GM12878 (cell line): Measurements from ENCODE around the gene HYAL4. TPM values are rescaled to one million over a fixed set of nuclear protein-coding genes. Genes with fewer than 3 reads are reported as not detected.

Source experiments
- ATAC-seq: fragments of 200-7000 bp; cut with Tn5 transposase; 3 replicates; pipeline ENCODE4 v1.9.1; 2020; ENCODE audit warnings: mild to moderate bottlenecking, moderate library complexity
- BruUV-seq: library from RNA; stranded (reverse); fragments of 400-500 nt; replicated peaks from 2 replicates; lab custom pipeline; 2021; lab: Mats Ljungman, UMichigan
- CTCF ChIA-PET: fragments of 300-600 bp; sonication (Branson Sonifier 250); formaldehyde crosslinking; extraction: SDS; loops from one replicate; lab custom pipeline; 2021; ENCODE audit warnings: inconsistent platforms; lab: Yijun Ruan, JAX
- POLR2A ChIA-PET: fragments of 350-600 bp; formaldehyde crosslinking; extraction: SDS; loops from one replicate; lab custom pipeline; 2021; ENCODE audit warnings: inconsistent platforms; lab: Charles Lee
- RAD21 ChIA-PET: fragments of 300-600 bp; sonication (Branson Sonifier 250); formaldehyde crosslinking; loops from one replicate; lab custom pipeline; 2023; ENCODE audit warnings: antibody characterized with exemption; ENCODE audit not compliant: unreplicated experiment; lab: Charles Lee
- SMC1A ChIA-PET: fragments of 300-600 bp; sonication (Branson Sonifier 250); formaldehyde crosslinking; loops from one replicate; lab custom pipeline; 2023; ENCODE audit not compliant: unreplicated experiment, uncharacterized antibody; lab: Charles Lee
- DNase-seq: peaks from one replicate; pipeline ENCODE4 v3.0.0-alpha.2; 2011; ENCODE audit warnings: low read depth, low spot score
- FAIRE-seq: peaks from 3 replicates; lab custom pipeline; 2011; peaks lifted over from hg19 to GRCh38; lab: Jason Lieb, UNC
- H2AFZ ChIP-seq: 2 replicates; pipeline ENCODE4 v1.6.0; 2011; ENCODE audit warnings: low read depth, low read length, control low read depth; ENCODE audit not compliant: control insufficient read depth
- H3K27ac ChIP-seq: 2 replicates; pipeline ENCODE4 v1.5.1; 2011; ENCODE audit warnings: control low read depth; ENCODE audit not compliant: control insufficient read depth, insufficient read depth
- H3K27me3 ChIP-seq, 2 experiments: replicated peaks in 1 of 2; 2 replicates each; pipeline versions ENCODE4 v1.6.0 to v1.6.1; 2011; ENCODE audit warnings: low read length in 1 of 2; ENCODE audit not compliant: control insufficient read depth in 2 of 2, insufficient read depth in 2 of 2
- H3K36me3 ChIP-seq, 2 experiments: 2 replicates each; pipeline ENCODE4 v1.5.1; 2011; ENCODE audit warnings: low read length in 1 of 2; ENCODE audit not compliant: control insufficient read depth in 2 of 2, insufficient read depth in 2 of 2
- H3K4me1 ChIP-seq: 2 replicates; pipeline ENCODE4 v1.6.1; 2011; ENCODE audit warnings: mild to moderate bottlenecking, low read length, moderate library complexity, mixed read lengths; ENCODE audit not compliant: control insufficient read depth, insufficient read depth
- H3K4me2 ChIP-seq: 2 replicates; pipeline ENCODE4 v1.6.0; 2011; ENCODE audit warnings: control low read depth; ENCODE audit not compliant: control insufficient read depth, insufficient read depth
- H3K4me3 ChIP-seq: fragments of 200-600 bp; sonication (generic); 2 replicates; pipeline ENCODE4 v1.5.1; 2016
- H3K79me2 ChIP-seq: 2 replicates; pipeline ENCODE4 v1.6.0; 2011; ENCODE audit warnings: low read length; ENCODE audit not compliant: control insufficient read depth, insufficient read depth
- H3K9ac ChIP-seq: 2 replicates; pipeline ENCODE4 v1.8.0; 2011; ENCODE audit warnings: low read length, control low read depth, mixed read lengths; ENCODE audit not compliant: control insufficient read depth, insufficient read depth
- H3K9me3 ChIP-seq: replicated peaks from 3 replicates; pipeline ENCODE4 v1.5.1; 2011; ENCODE audit warnings: mild to moderate bottlenecking, low read length; ENCODE audit not compliant: control insufficient read depth, insufficient read depth
- H4K20me1 ChIP-seq: 2 replicates; pipeline ENCODE4 v1.6.0; 2011; ENCODE audit not compliant: control insufficient read depth, insufficient read depth
- CHD2 ChIP-seq: IDR thresholded peaks from 2 replicates; pipeline ENCODE4 v1.6.1; 2011; ENCODE audit warnings: low read depth, low read length, improper control_type of control experiment, borderline replicate concordance
- RB1 ChIP-seq: fragments of 450-650 bp; formaldehyde crosslinking; IDR thresholded peaks from 2 replicates; pipeline ENCODE4 v1.6.1; 2017; ENCODE audit warnings: mild to moderate bottlenecking, borderline replicate concordance
- ZNF24 ChIP-seq: fragments of 450-650 bp; IDR thresholded peaks from 2 replicates; pipeline ENCODE4 v1.6.1; 2017; ENCODE audit warnings: antibody characterized with exemption, mild to moderate bottlenecking
- WGBS: methylation state at CpG from one replicate; pipeline ENCODE4 v1.1.6; 2016; ENCODE audit warnings: low lambda C conversion rate; ENCODE audit not compliant: insufficient replicate concordance, insufficient coverage; ENCODE audit errors: missing lambda C conversion rate; 5-methylcytosine and 5-hydroxymethylcytosine counted together
- in situ Hi-C: fragments of 300-500 bp; cut with MboI; formaldehyde crosslinking; loops from 9 replicates; pipeline ENCODE4 v1.14.3; 2018; ENCODE audit warnings: mixed read lengths
- intact Hi-C: fragments of 100-400 bp; cut with micrococcal nuclease; formaldehyde crosslinking; loops from one replicate; pipeline ENCODE4 v1.14.2; 2022; ENCODE audit not compliant: unreplicated experiment
- polyA plus RNA-seq, 11 experiments: library from polyadenylated mRNA; depleted of rRNA in 4 of 11; unstranded in 6 of 11; stranded (reverse) in 5 of 11; fragments of >200 nt; fragmentation: Nextera tagmentation in 4 of 11; fragmentation: Illumina TruSeq in 1 of 11; extraction: Ambion mirVana in 4 of 11; extraction: Trizol in 1 of 11; gene quantifications; 1 replicate in 1 of 11; 2 replicates in 10 of 11; pipeline versions ENCODE4 v1.2.1 to v1.2.3, GENCODE V29; 2011 to 2016; ENCODE audit warnings: inconsistent platforms in 2 of 11, missing spikeins in 2 of 11, low read depth in 1 of 11
- total RNA-seq, 4 experiments: library from RNA; depleted of rRNA in 3 of 4; stranded (reverse); fragments of >200 nt in 3 of 4; fragmentation: Illumina TruSeq in 1 of 4; extraction: Trizol in 1 of 4; gene quantifications; 2 replicates each; pipeline versions ENCODE4 v1.2.1 to v1.2.3, GENCODE V29; 2013 to 2021
- TF ChIP-seq, protein P1 (sequence below): IDR thresholded peaks from 2 replicates; pipeline ENCODE4 v1.6.1; 2011; ENCODE audit warnings: mild to moderate bottlenecking, low read depth, low read length, moderate library complexity; ENCODE audit not compliant: insufficient replicate concordance

Gene HYAL4
- total and polyA plus RNA-seq, 10 of the 15 experiments (the other 5 are each of a cell fraction or from before 2014, with no cell fraction given), result 0.14 to 0.88 (median 0.26) TPM; not detected in 1

DNA sequence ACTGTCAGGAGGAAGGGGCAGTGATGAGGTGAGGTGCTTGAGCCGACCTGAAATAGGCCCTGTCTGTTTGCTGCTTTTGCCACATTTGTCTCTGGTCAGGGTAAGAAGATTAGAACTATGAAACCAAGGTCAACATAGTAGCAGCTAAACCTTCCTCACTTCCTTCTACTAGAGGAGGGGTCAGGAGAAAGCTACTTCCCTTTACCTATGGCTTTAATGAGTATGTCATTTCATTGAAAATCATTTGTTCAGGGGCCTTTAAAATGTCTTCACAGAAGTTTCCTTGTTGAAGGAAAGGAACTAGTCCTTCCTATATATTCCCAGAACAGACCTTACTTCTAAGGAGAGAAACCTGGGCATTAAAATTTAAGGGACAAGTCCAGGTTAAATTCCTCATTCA, 19.0 kb downstream of the HYAL4 start:
- no peak for DNase-seq
- SMC1A ChIA-PET, result interaction anchor here (0.7 to 4.1 kb wide), 15 partner anchors 8 to 228 kb away, joined by 3 to 151 read pairs (median 12); partner anchors contain the start of gene HYAL4
- Histone ChIP-seq H3K36me3 (no peaks in the 10 kb centered on the region), H2AFZ (no peak overlapping the region), H3K9ac (no peak overlapping the region), H3K27me3 (no peaks in the 10 kb centered on the region), H3K9me3 (no peaks in the 10 kb centered on the region), H3K4me2 (no peak overlapping the region), H3K27ac (no peak overlapping the region), H4K20me1 (no peaks in the 10 kb centered on the region), H3K79me2 (no peaks in the 10 kb centered on the region), H3K4me3 (no peak overlapping the region), H3K4me1 (no peaks in the 10 kb centered on the region)
- intact Hi-C loops (no loop called here), in situ Hi-C loops (no loop called here)
- CTCF ChIA-PET, result interaction anchor here (0.9 to 4.1 kb wide), 15 partner anchors 8 to 228 kb away, joined by 3 to 205 read pairs (median 9); no protein-coding TSS in a partner anchor
- BruUV-seq, result no TSS peak
- RAD21 ChIA-PET, result interaction anchor here (1.3 to 4.1 kb wide), 4 partner anchors 40 to 109 kb away, joined by 3 to 115 read pairs (median 10); no protein-coding TSS in a partner anchor
- peak; percentile 24; the same call in 2 of the 3 replicates for ATAC-seq
- TF ChIP-seq, protein P1, sequence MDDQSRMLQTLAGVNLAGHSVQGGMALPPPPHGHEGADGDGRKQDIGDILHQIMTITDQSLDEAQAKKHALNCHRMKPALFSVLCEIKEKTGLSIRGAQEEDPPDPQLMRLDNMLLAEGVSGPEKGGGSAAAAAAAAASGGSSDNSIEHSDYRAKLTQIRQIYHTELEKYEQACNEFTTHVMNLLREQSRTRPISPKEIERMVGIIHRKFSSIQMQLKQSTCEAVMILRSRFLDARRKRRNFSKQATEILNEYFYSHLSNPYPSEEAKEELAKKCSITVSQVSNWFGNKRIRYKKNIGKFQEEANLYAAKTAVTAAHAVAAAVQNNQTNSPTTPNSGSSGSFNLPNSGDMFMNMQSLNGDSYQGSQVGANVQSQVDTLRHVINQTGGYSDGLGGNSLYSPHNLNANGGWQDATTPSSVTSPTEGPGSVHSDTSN, result no peak
- peak; percentile 54; the same call in 1 of the 2 replicates for TF ChIP-seq ZNF24
- POLR2A ChIA-PET, result interaction anchor here (2.0 to 2.6 kb wide), 2 partner anchors 64 to 67 kb away, joined by 6 to 10 read pairs; no protein-coding TSS in a partner anchor
- WGBS, result 7% methylated on average over 1 of the region's 1 CpG
- no peak for FAIRE-seq

DNA sequence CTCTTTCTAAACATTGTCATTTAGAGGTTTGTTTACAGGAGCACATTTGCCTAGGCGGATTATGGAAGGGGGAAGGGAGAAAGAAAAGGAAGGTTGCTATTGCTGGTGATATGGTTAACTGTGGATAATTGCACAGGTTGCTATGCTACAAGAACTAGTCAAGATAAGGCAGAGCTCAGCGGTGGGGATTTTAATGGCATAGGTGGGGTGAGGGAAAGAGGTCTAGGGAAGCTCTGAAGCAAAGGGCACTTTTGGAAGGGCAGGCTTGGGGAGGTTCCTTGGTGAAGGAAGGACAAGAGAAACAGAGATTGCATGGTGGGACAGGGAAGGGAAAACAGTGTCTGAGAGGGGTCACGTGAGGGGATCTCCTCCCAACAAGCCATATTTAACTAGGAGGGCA, 19.5 kb downstream of the HYAL4 start:
- in situ Hi-C loops, result no loop called here
- H3K4me3 ChIP-seq, result no peak overlapping the region
- ATAC-seq (no peak), FAIRE-seq (no peak), DNase-seq (no peak)
- H3K36me3 ChIP-seq, result no peaks in the 10 kb centered on the region
- TF ChIP-seq CHD2, result no peak
- no peak for TF ChIP-seq RB1
- SMC1A ChIA-PET, result interaction anchor here (0.7 to 4.1 kb wide), 18 partner anchors 11 to 370 kb away, joined by 3 to 151 read pairs (median 8); partner anchors contain the start of genes HYAL4 and WASL
- no peak overlapping the region for H3K27ac ChIP-seq
- H3K27me3 ChIP-seq, result no peaks in the 10 kb centered on the region
- CTCF ChIA-PET, result interaction anchor here (0.6 to 4.1 kb wide), 30 partner anchors 8 to 677 kb away, joined by 3 to 205 read pairs (median 6); partner anchors contain the start of gene NDUFA5
- 48% methylated on average over 3 of the region's 3 CpGs for WGBS
- POLR2A ChIA-PET, result interaction anchor here (0.6 to 2.6 kb wide), 3 partner anchors 65 to 1074 kb away, joined by 4 to 10 read pairs (median 6); no protein-coding TSS in a partner anchor
- H3K4me2 ChIP-seq, result no peak overlapping the region
- intact Hi-C loops, result no loop called here
- no peaks in the 10 kb centered on the region for H3K9me3 ChIP-seq
- H4K20me1 ChIP-seq, result no peaks in the 10 kb centered on the region
- H2AFZ ChIP-seq, result no peak overlapping the region
- H3K79me2 ChIP-seq, result no peaks in the 10 kb centered on the region
- BruUV-seq, result no TSS peak
- H3K9ac ChIP-seq, result no peak overlapping the region
- RAD21 ChIA-PET, result interaction anchor here (1.0 to 4.1 kb wide), 17 partner anchors 18 to 241 kb away, joined by 3 to 115 read pairs (median 4); partner anchors contain the start of genes HYAL4 and WASL
- no peaks in the 10 kb centered on the region for H3K4me1 ChIP-seq
